HG03432 (cell line): ENCODE results near the gene PLBD2.
"Not testable (repeated sequence)": the region's sequence is repeated elsewhere in the genome, so short reads cannot be mapped to it uniquely, and the experiment has no call there.

Experiments used
- ATAC-seq: cut with Tn5 transposase; IDR thresholded peaks from one replicate; pipeline ENCODE4 v1.9.1; 2021; ENCODE audit warnings: mild to moderate bottlenecking, moderate library complexity; ENCODE audit not compliant: unreplicated experiment

The PLBD2 gene

GRCh38 chr12:113333877-113334785, 24.3 kb upstream of the PLBD2 start:
- no peak for ATAC-seq

GRCh38 chr12:113334786-113335539, 23.4 kb upstream of the PLBD2 start, which contains the start of gene SLC8B1:
Gene SLC8B1, minus strand, starts transcription at chr12:113335109. Its CDS starts 2,231 bp downstream, at chr12:113332878.
- ATAC-seq = peak; percentile 95

- ATAC-seq = no peak
These were observed 18.8 kb upstream of the PLBD2 start for GRCh38 chr12:113339540-113339939.

GRCh38 chr12:113340061-113340460, 18.3 kb upstream of the PLBD2 start:
- ATAC-seq = no peak

GRCh38 chr12:113341535-113341934, 16.9 kb upstream of the PLBD2 start:
- ATAC-seq = no peak

GRCh38 chr12:113345318-113345717, 13.1 kb upstream of the PLBD2 start:
- no peak for ATAC-seq

GRCh38 chr12:113346353-113346752, 12.0 kb upstream of the PLBD2 start:
- ATAC-seq = no peak

GRCh38 chr12:113347107-113347506, 11.3 kb upstream of the PLBD2 start:
- ATAC-seq = no peak

- no peak for ATAC-seq
These were observed 10.5 kb upstream of the PLBD2 start for GRCh38 chr12:113347892-113348291.

GRCh38 chr12:113348849-113349536, 9.4 kb upstream of the PLBD2 start:
- ATAC-seq = no peak

- no peak for ATAC-seq
These were observed 7.3 kb upstream of the PLBD2 start for GRCh38 chr12:113351089-113351488.

GRCh38 chr12:113354192-113354591, 4.2 kb upstream of the PLBD2 start:
- not testable (repeated sequence) for ATAC-seq

GRCh38 chr12:113359133-113359938, 949 bp downstream of the PLBD2 start:
- ATAC-seq = peak; percentile 5

GRCh38 chr12:113359939-113360748, 1.8 kb downstream of the PLBD2 start:
- ATAC-seq = no peak

GRCh38 chr12:113361574-113362370, 3.4 kb downstream of the PLBD2 start:
- ATAC-seq = no peak

GRCh38 chr12:113364698-113365097, 6.3 kb downstream of the PLBD2 start:
- no peak for ATAC-seq

GRCh38 chr12:113365639-113366395, 7.4 kb downstream of the PLBD2 start:
- no peak for ATAC-seq

- ATAC-seq = no peak
These were observed 8.4 kb downstream of the PLBD2 start for GRCh38 chr12:113366827-113367226.
